Activated CD8-positive, alpha-beta memory T cell treated with anti-CD3 and anti-CD28 coated beads, Interleukin-2, amount 10 ng/mL, durations not matched to agents 7 days and 5 days (primary cell): ENCODE measurements around the gene CD8B. TPM values are rescaled to one million over a fixed set of nuclear protein-coding genes. Genes with fewer than 3 reads are reported as not detected.

Experiments used
- ATAC-seq: fragments of 150-1000 bp; cut with Tn5 transposase; one replicate; pipeline ENCODE4 v1.10.0; 2021; ENCODE audit warnings: moderate library complexity
- CTCF ChIA-PET: fragments of 350-600 bp; sonication (Branson Sonifier 250); formaldehyde crosslinking; loops from one replicate; lab custom pipeline; 2021; ENCODE audit warnings: antibody characterized with exemption; lab: Charles Lee
- DNase-seq: peaks from one replicate; pipeline ENCODE4 v3.0.0-alpha.2; 2020
- H3K27ac Mint-ChIP-seq: one replicate; pipeline ENCODE4 v1.8.0; 2021; ENCODE audit warnings: mild to moderate bottlenecking, mixed read lengths
- H3K27me3 Mint-ChIP-seq: one replicate; pipeline ENCODE4 v1.8.0; 2021; ENCODE audit warnings: mixed read lengths
- H3K36me3 Mint-ChIP-seq: one replicate; pipeline ENCODE4 v1.8.0; 2021; ENCODE audit warnings: mild to moderate bottlenecking, mixed read lengths
- H3K4me1 Mint-ChIP-seq: one replicate; pipeline ENCODE4 v1.8.0; 2021; ENCODE audit warnings: mixed read lengths
- H3K4me3 Mint-ChIP-seq: one replicate; pipeline ENCODE4 v1.8.0; 2021; ENCODE audit warnings: mild to moderate bottlenecking, moderate library complexity, mixed read lengths
- H3K9me3 Mint-ChIP-seq: one replicate; pipeline ENCODE4 v1.8.0; 2022; ENCODE audit warnings: low read depth, mixed read lengths
- total RNA-seq, 2 experiments: library from RNA; stranded (reverse); gene quantifications; one replicate each; pipeline ENCODE4 v1.2.3, GENCODE V29; 2021

Gene CD8B
- total RNA-seq, 2 experiments from 2014 or later = 296 to 396 TPM

- no peak overlapping the region for H3K4me3 Mint-ChIP-seq
- CTCF ChIA-PET = interaction anchor here (1.2 to 4.0 kb wide), 2 partner anchors 14 to 38 kb away, joined by 4 to 16 read pairs; no protein-coding TSS in a partner anchor
- ATAC-seq (no peak), DNase-seq (no peak)
- H3K36me3 Mint-ChIP-seq = peaks cover 46% of the 10 kb centered on the region
- H3K9me3 Mint-ChIP-seq = no peaks in the 10 kb centered on the region
- H3K4me1 Mint-ChIP-seq = peaks cover 21% of the 10 kb centered on the region
- H3K27me3 Mint-ChIP-seq = no peaks in the 10 kb centered on the region
- H3K27ac Mint-ChIP-seq = no peak overlapping the region
Observed at GRCh38 chr2:86769838-86770237, 91.8 kb downstream of the CD8B start.

DNA sequence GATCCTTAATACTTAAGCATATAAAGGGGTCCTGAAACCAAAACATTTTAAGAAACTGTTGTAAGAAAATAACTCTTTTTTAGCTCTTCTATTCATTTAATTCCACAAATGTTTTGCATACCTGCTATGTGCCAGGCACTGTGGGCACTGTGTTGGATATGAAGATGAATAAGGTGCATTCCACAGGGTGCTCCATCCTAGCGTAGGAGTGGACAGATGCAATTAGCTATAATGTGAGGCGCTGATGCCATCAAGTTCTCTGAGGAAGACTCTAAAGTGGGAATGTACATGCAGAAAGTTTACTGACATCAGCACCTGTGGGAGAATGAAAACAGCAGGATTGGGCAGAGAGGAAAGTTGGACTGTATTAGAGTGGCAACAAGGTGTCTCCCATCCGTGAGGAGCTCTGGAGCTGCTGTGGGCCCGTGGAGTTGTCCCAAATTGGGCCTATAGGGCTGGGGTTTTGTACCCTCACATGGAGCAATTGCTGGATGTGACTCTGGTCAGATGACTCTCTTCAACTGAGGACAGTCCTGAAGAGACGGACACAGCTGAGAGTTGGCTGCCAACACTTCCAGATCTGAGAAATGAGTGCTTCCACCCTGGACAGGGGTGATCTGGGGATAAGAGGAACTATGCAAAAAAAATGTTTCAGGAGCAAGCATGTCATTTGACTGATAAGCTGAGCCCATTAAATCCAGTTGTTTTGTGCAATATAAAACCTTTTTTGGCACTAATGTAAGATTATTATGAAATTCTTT is 93.3 kb downstream of the CD8B start:
- CTCF ChIA-PET = interaction anchor here (1.0 to 4.0 kb wide), 7 partner anchors 10 to 40 kb away, joined by 4 to 16 read pairs (median 4); no protein-coding TSS in a partner anchor
- Mint-ChIP-seq H3K4me3 (no peak overlapping the region), H3K27me3 (no peaks in the 10 kb centered on the region), H3K36me3 (peaks cover 36% of the 10 kb centered on the region), H3K27ac (no peak overlapping the region), H3K9me3 (no peaks in the 10 kb centered on the region), H3K4me1 (peaks cover 28% of the 10 kb centered on the region)
- DNase-seq (no peak), ATAC-seq (no peak)

Other genes with a start within 250 kb of the CD8B start
- gene RNF103, start 238.0 kb downstream of the CD8B start, total RNA-seq = 10 to 100 TPM; 12.9 to 13.1 TPM
- gene RMND5A, start 141.6 kb downstream of the CD8B start, total RNA-seq = 10 to 100 TPM; 37.0 to 43.2 TPM
- gene CD8A, start 71.0 kb downstream of the CD8B start, total RNA-seq = 100 to 1,000 TPM; 686 to 756 TPM
- gene RGPD1, start 80.2 kb upstream of the CD8B start, total RNA-seq = 1 to 10 TPM; 4.7 to 7.9 TPM
- 1 to 10 TPM; 3.3 to 4.4 TPM for gene PLGLB1, start 160.0 kb upstream of the CD8B start, total RNA-seq